Hepatocyte (in vitro differentiated cells): ENCODE measurements around the gene CYYR1.

Source experiments
- EZH2phosphoT487 ChIP-seq: fragments of 200-600 bp; sonication (generic); IDR thresholded peaks from one replicate; pipeline ENCODE4 v1.6.1; 2018; ENCODE audit warnings: antibody characterized with exemption, mild to moderate bottlenecking, low read depth, moderate library complexity; ENCODE audit not compliant: unreplicated experiment, severe bottlenecking
- TF ChIP-seq, protein P1 (sequence below): fragments of 200-600 bp; sonication (generic); IDR thresholded peaks from 2 replicates; pipeline ENCODE4 v1.5.1; 2016; ENCODE audit warnings: antibody characterized with exemption, mild to moderate bottlenecking; ENCODE audit not compliant: poor library complexity

- TF ChIP-seq, protein P1, sequence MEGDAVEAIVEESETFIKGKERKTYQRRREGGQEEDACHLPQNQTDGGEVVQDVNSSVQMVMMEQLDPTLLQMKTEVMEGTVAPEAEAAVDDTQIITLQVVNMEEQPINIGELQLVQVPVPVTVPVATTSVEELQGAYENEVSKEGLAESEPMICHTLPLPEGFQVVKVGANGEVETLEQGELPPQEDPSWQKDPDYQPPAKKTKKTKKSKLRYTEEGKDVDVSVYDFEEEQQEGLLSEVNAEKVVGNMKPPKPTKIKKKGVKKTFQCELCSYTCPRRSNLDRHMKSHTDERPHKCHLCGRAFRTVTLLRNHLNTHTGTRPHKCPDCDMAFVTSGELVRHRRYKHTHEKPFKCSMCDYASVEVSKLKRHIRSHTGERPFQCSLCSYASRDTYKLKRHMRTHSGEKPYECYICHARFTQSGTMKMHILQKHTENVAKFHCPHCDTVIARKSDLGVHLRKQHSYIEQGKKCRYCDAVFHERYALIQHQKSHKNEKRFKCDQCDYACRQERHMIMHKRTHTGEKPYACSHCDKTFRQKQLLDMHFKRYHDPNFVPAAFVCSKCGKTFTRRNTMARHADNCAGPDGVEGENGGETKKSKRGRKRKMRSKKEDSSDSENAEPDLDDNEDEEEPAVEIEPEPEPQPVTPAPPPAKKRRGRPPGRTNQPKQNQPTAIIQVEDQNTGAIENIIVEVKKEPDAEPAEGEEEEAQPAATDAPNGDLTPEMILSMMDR = no peak
- no peak for TF ChIP-seq EZH2phosphoT487
These were observed 18.5 kb upstream of the CYYR1 start for GRCh38 chr21:26591543-26591942.
